MM.1S (cell line): ENCODE measurements around the gene SNTG2.

ENCODE experiments used
- DNase-seq: peaks from one replicate; pipeline ENCODE4 v3.0.0-alpha.2; 2015
- H2AFZ ChIP-seq: fragments of 300-600 bp; sonication (generic); 2 replicates; pipeline ENCODE4 v1.6.0; 2016; ENCODE audit warnings: antibody characterized with exemption, low read length
- H3F3A ChIP-seq: fragments of 300-600 bp; sonication (generic); 2 replicates; pipeline ENCODE4 v1.6.1; 2016; ENCODE audit warnings: mild to moderate bottlenecking, antibody characterized with exemption, low read length, moderate library complexity, mixed read lengths; ENCODE audit not compliant: insufficient read depth
- H3K27ac ChIP-seq: fragments of 300-600 bp; sonication (generic); 2 replicates; pipeline ENCODE4 v1.5.1; 2016; ENCODE audit warnings: mild to moderate bottlenecking, low read length
- H3K27me3 ChIP-seq: fragments of 300-600 bp; sonication (generic); replicated peaks from 2 replicates; pipeline ENCODE4 v1.6.0; 2016; ENCODE audit warnings: low read length; ENCODE audit not compliant: insufficient read depth
- H3K36me3 ChIP-seq: fragments of 300-600 bp; sonication (generic); replicated peaks from 2 replicates; pipeline ENCODE4 v1.6.1; 2016; ENCODE audit warnings: mild to moderate bottlenecking, low read length, mixed read lengths; ENCODE audit not compliant: insufficient read depth
- H3K4me1 ChIP-seq: fragments of 300-600 bp; sonication (generic); 2 replicates; pipeline ENCODE4 v1.6.1; 2016; ENCODE audit warnings: low read length, mixed read lengths
- H3K4me2 ChIP-seq: fragments of 300-600 bp; sonication (generic); 2 replicates; pipeline ENCODE4 v1.6.0; 2016; ENCODE audit warnings: low read depth, low read length
- H3K4me3 ChIP-seq: fragments of 300-600 bp; sonication (generic); 2 replicates; pipeline ENCODE4 v1.5.1; 2016; ENCODE audit warnings: low read length, mixed read lengths
- H3K79me2 ChIP-seq: fragments of 300-600 bp; sonication (generic); 2 replicates; pipeline ENCODE4 v1.6.1; 2016; ENCODE audit warnings: mixed run types, low read length, mixed read lengths
- H3K9ac ChIP-seq: fragments of 300-600 bp; sonication (generic); 2 replicates; pipeline ENCODE4 v1.6.1; 2016; ENCODE audit warnings: low read length, mixed read lengths
- H3K9me2 ChIP-seq: fragments of 300-600 bp; sonication (generic); replicated peaks from 2 replicates; pipeline ENCODE4 v1.6.1; 2016; ENCODE audit warnings: mild to moderate bottlenecking, low read length, mixed read lengths; ENCODE audit not compliant: insufficient read depth
- H3K9me3 ChIP-seq: fragments of 300-600 bp; sonication (generic); replicated peaks from 2 replicates; pipeline ENCODE4 v1.6.1; 2016; ENCODE audit warnings: mild to moderate bottlenecking, low read length, mixed read lengths; ENCODE audit not compliant: insufficient read depth
- H4K20me1 ChIP-seq: fragments of 300-600 bp; sonication (generic); 2 replicates; pipeline ENCODE4 v1.6.1; 2016; ENCODE audit warnings: mild to moderate bottlenecking, low read length, moderate library complexity, mixed read lengths; ENCODE audit not compliant: insufficient read depth
- EZH2 ChIP-seq: fragments of 300-600 bp; sonication (generic); optimal IDR thresholded peaks from 2 replicates; pipeline ENCODE3; 2017; ENCODE audit warnings: low read depth, mild to moderate bottlenecking, antibody characterized with exemption, low read length, mixed read lengths
- EZH2phosphoT487 ChIP-seq: fragments of 300-600 bp; sonication (generic); IDR thresholded peaks from 2 replicates; pipeline ENCODE4 v1.6.1; 2018; ENCODE audit warnings: antibody characterized with exemption, low read length
- TF ChIP-seq, protein P1 (sequence below): fragments of 300-600 bp; sonication (generic); IDR thresholded peaks from 2 replicates; pipeline ENCODE4 v1.5.1; 2016; ENCODE audit warnings: antibody characterized with exemption, low read length, mixed read lengths

The SNTG2 gene

DNA sequence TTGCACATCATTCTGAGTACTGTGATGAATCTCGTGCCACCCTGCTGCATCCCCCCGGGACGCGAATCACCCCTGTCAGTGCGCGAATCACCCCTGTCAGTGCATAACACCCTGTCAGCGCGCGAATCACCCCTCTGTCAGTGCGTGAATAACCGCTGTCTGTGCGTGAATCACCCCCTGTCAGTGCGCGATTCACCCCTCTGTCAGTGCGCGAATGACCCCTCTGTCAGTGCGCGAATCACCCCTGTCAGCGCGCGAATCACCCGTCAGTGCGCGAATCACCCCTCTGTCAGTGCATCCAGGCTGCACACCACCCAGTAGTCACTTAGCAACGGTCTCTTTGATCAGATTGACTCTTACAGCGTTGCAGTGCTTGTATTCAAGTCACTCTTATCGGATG lies 328.2 kb downstream of the SNTG2 start:
- no peaks in the 10 kb centered on the region for H3K36me3 ChIP-seq
- no peak overlapping the region for H3K27ac ChIP-seq
- no peak overlapping the region for H3K9ac ChIP-seq
- no peak overlapping the region for H3K4me2 ChIP-seq
- H2AFZ ChIP-seq = no peak overlapping the region
- no peaks in the 10 kb centered on the region for H3K79me2 ChIP-seq
- no peaks in the 10 kb centered on the region for H3K27me3 ChIP-seq
- TF ChIP-seq EZH2 (no peak), EZH2phosphoT487 (no peak)
- TF ChIP-seq, protein P1, sequence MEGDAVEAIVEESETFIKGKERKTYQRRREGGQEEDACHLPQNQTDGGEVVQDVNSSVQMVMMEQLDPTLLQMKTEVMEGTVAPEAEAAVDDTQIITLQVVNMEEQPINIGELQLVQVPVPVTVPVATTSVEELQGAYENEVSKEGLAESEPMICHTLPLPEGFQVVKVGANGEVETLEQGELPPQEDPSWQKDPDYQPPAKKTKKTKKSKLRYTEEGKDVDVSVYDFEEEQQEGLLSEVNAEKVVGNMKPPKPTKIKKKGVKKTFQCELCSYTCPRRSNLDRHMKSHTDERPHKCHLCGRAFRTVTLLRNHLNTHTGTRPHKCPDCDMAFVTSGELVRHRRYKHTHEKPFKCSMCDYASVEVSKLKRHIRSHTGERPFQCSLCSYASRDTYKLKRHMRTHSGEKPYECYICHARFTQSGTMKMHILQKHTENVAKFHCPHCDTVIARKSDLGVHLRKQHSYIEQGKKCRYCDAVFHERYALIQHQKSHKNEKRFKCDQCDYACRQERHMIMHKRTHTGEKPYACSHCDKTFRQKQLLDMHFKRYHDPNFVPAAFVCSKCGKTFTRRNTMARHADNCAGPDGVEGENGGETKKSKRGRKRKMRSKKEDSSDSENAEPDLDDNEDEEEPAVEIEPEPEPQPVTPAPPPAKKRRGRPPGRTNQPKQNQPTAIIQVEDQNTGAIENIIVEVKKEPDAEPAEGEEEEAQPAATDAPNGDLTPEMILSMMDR = no peak
- no peaks in the 10 kb centered on the region for H3K4me1 ChIP-seq
- H3K9me2 ChIP-seq = no peaks in the 10 kb centered on the region
- no peak overlapping the region for H3K4me3 ChIP-seq
- no peaks in the 10 kb centered on the region for H3F3A ChIP-seq
- no peak for DNase-seq
- H3K9me3 ChIP-seq = no peaks in the 10 kb centered on the region
- no peaks in the 10 kb centered on the region for H4K20me1 ChIP-seq

DNA sequence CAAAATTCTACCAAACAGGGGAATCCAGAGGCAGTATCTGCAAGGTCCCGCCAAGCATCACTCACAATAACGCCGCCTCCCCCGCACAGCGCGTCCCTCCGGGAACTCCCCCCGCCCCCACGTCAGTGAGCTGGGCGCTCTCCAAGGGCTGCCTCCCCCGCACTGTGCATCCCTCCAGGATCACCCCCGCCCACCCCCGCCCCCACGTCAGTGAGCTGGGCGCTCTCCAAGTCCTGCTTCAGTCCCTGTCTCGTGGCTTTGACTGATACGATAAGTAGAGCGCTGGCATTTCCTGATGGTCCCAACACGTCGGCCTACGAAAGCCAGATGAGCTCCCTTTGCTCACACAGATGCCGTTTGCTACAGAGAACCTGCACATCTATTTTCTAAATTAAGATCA lies 331.9 kb downstream of the SNTG2 start:
- H3K4me1 ChIP-seq = no peaks in the 10 kb centered on the region
- no peak for DNase-seq
- no peaks in the 10 kb centered on the region for H4K20me1 ChIP-seq
- H3K9me2 ChIP-seq = no peaks in the 10 kb centered on the region
- H3K4me2 ChIP-seq = no peak overlapping the region
- H3K4me3 ChIP-seq = no peak overlapping the region
- TF ChIP-seq EZH2phosphoT487 (no peak), EZH2 (no peak)
- TF ChIP-seq, protein P1 = no peak
- H3K9me3 ChIP-seq = no peaks in the 10 kb centered on the region
- H3K27me3 ChIP-seq = no peaks in the 10 kb centered on the region
- H2AFZ ChIP-seq = no peak overlapping the region
- H3K9ac ChIP-seq = no peak overlapping the region
- no peak overlapping the region for H3K27ac ChIP-seq
- H3K79me2 ChIP-seq = no peaks in the 10 kb centered on the region
- H3K36me3 ChIP-seq = no peaks in the 10 kb centered on the region
- no peaks in the 10 kb centered on the region for H3F3A ChIP-seq

DNA sequence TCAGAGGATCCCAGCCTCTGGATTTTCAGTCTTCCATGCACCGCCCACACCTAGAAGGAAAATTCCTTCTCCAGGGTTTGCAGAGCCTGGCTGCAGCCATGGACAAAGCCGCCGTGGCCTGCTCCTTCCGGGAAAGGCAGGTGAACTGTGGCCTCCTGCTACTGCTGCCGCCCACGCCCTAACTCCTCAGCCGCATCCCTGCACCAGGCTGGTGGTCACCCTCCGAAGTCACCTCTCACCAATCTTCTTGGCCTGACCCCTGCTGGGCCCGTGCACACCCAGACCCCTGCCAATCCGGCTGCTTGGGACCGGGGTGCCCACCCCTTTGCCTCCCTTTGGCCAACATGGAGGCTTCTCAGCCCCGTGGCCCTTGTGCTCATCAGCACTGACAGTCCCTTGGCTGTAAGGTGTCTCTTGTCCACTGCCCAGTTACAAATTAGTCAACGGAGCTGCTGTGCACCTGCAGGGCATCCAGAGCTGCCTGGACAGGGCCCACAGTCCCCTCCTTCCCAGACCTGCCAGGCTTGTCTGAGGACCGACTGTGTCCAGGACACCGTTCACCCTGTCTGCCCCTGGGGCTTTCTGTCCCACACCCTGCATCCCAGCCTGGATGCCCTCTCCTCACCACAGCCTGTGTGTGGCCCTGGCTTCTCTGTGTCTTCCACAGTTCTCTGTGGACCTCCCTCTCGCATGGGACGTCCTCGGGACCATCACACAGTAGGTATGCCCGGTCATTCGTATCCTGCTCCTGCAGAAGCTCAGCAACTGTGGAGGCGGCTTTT lies 332.6 kb downstream of the SNTG2 start:
- Histone ChIP-seq H3K4me2 (no peak overlapping the region), H3K36me3 (no peaks in the 10 kb centered on the region), H3K27me3 (no peaks in the 10 kb centered on the region), H3K9me2 (no peaks in the 10 kb centered on the region), H2AFZ (no peak overlapping the region), H3K9ac (no peak overlapping the region), H3K9me3 (no peaks in the 10 kb centered on the region), H3K4me3 (no peak overlapping the region), H3K79me2 (no peaks in the 10 kb centered on the region), H4K20me1 (no peaks in the 10 kb centered on the region), H3F3A (no peaks in the 10 kb centered on the region), H3K4me1 (no peaks in the 10 kb centered on the region), H3K27ac (no peak overlapping the region)
- DNase-seq = no peak
- TF ChIP-seq EZH2phosphoT487 (no peak), EZH2 (no peak)
- TF ChIP-seq, protein P1 = no peak
